Stomach (tissue), 9 donors: ENCODE measurements around the gene DYNC1I1. TPM values are rescaled to one million over a fixed set of nuclear protein-coding genes. Genes with fewer than 3 reads are reported as not detected.

Experiments
- DNase-seq, 2 donors: peaks; one replicate each; pipeline versions ENCODE4 v3.0.0 to v3.0.0-alpha.2; 2013 to 2019
- H3K27ac ChIP-seq, 5 donors: fragments of 200-600 bp in 4 of 5; sonication (generic) in 4 of 5; one replicate each; pipeline ENCODE4 v1.5.1; 2013 to 2019; ENCODE audit warnings: mild to moderate bottlenecking in 1 of 5, moderate library complexity in 1 of 5
- H3K27me3 ChIP-seq, 3 donors: fragments of 200-600 bp; sonication (generic); one replicate each; pipeline ENCODE4 v1.5.1; 2017 to 2019; ENCODE audit warnings: mixed run types in 1 of 3
- H3K36me3 ChIP-seq, 4 donors: fragments of 200-600 bp; sonication (generic); 1 replicate in 3 of 4; 2 replicates in 1 of 4; pipeline ENCODE4 v1.5.1; 2016 to 2019
- H3K4me1 ChIP-seq, 4 donors: fragments of 200-600 bp; sonication (generic); one replicate each; pipeline ENCODE4 v1.5.1; 2016 to 2019
- H3K4me3 ChIP-seq, 4 donors: fragments of 200-600 bp; sonication (generic) in 3 of 4; one replicate each; pipeline ENCODE4 v1.5.1; 2016 to 2019; ENCODE audit warnings: mild to moderate bottlenecking in 1 of 4
- H3K9me3 ChIP-seq, 4 donors: fragments of 200-600 bp; sonication (generic); one replicate each; pipeline ENCODE4 v1.5.1; 2016 to 2019
- EP300 ChIP-seq: sonication (generic); formaldehyde crosslinking; IDR thresholded peaks from one replicate; pipeline ENCODE4 v1.6.1; 2017; ENCODE audit warnings: antibody characterized with exemption
- POLR2A ChIP-seq, 4 donors: fragments of 450-650 bp; IDR thresholded peaks; one replicate each; pipeline ENCODE4 v1.6.1; 2016; ENCODE audit warnings: antibody characterized with exemption in 4 of 4, control low read depth in 2 of 4, mild to moderate bottlenecking in 1 of 4, moderate library complexity in 1 of 4
- POLR2AphosphoS5 ChIP-seq, 3 donors: sonication (generic); formaldehyde crosslinking; IDR thresholded peaks; one replicate each; pipeline ENCODE4 v1.6.1; 2016; ENCODE audit warnings: antibody characterized with exemption in 3 of 3
- WGBS, 5 donors: extraction: QIAGEN DNeasy Blood & Tissue Kit in 3 of 5; methylation state at CpG; one replicate each; pipeline versions ENCODE4 v1.1.5 to v1.1.7; 2013 to 2018; 5-methylcytosine and 5-hydroxymethylcytosine counted together
- intact Hi-C: fragments of 100-400 bp; cut with DNase I; formaldehyde crosslinking; loops from one replicate; pipeline ENCODE4 v1.15.1; 2023; ENCODE audit warnings: low total_unique reads
- polyA plus RNA-seq, 3 donors: library from polyadenylated mRNA; stranded (reverse); fragments of 200-250 nt; gene quantifications; one replicate each; pipeline ENCODE4 v1.2.3, GENCODE V29; 2013
- total RNA-seq, 5 donors: library from RNA; depleted of rRNA; stranded (reverse); fragments of >200 nt; gene quantifications; one replicate each; pipeline versions ENCODE4 v1.1.0 to v1.2.3, GENCODE V29; 2014 to 2016
- TF ChIP-seq, protein P1 (sequence below), 7 experiments: fragments of 450-650 bp in 4 of 7; fragments of 200-600 bp in 3 of 7; sonication (generic) in 3 of 7; IDR thresholded peaks; one replicate each; pipeline ENCODE4 v1.5.1; 2016 to 2019; ENCODE audit warnings: antibody characterized with exemption in 7 of 7, control low read depth in 2 of 7, mild to moderate bottlenecking in 1 of 7
- donor health status: healthy with polysubstance abuse.
- donor health status: Bipolar disorder and iron deficiency.
- donor health status: healthy.

The DYNC1I1 gene
- total and polyA plus RNA-seq, 8 donors: 0.93 to 69.4 (median 5.3) TPM

GRCh38 chr7:96045181-96045580 is 272.8 kb downstream of the DYNC1I1 start:
- no peak overlapping the region for H3K27ac ChIP-seq
- H3K4me1 ChIP-seq: no peaks in the 10 kb centered on the region
- no peaks in the 10 kb centered on the region for H3K27me3 ChIP-seq
- intact Hi-C loops: no loop called here
- H3K36me3 ChIP-seq: no peaks in the 10 kb centered on the region
- TF ChIP-seq POLR2AphosphoS5 (IDR thresholded peaks at IDR 0.05) (no peak), POLR2A (IDR thresholded peaks at IDR 0.05) (no peak), EP300 (no peak)
- TF ChIP-seq, protein P1, sequence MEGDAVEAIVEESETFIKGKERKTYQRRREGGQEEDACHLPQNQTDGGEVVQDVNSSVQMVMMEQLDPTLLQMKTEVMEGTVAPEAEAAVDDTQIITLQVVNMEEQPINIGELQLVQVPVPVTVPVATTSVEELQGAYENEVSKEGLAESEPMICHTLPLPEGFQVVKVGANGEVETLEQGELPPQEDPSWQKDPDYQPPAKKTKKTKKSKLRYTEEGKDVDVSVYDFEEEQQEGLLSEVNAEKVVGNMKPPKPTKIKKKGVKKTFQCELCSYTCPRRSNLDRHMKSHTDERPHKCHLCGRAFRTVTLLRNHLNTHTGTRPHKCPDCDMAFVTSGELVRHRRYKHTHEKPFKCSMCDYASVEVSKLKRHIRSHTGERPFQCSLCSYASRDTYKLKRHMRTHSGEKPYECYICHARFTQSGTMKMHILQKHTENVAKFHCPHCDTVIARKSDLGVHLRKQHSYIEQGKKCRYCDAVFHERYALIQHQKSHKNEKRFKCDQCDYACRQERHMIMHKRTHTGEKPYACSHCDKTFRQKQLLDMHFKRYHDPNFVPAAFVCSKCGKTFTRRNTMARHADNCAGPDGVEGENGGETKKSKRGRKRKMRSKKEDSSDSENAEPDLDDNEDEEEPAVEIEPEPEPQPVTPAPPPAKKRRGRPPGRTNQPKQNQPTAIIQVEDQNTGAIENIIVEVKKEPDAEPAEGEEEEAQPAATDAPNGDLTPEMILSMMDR (IDR thresholded peaks at IDR 0.05): no peak
- no peaks in the 10 kb centered on the region for H3K9me3 ChIP-seq
- no peak overlapping the region for H3K4me3 ChIP-seq
- no peak for DNase-seq
- 81 to 93% (median 91%) methylated on average over 3 of the region's 3 CpGs for WGBS, 5 donors

GRCh38 chr7:96045919-96046318 is 273.6 kb downstream of the DYNC1I1 start:
- 46 to 59% (median 56%) methylated on average over 4 of the region's 4 CpGs for WGBS, 5 donors
- DNase-seq: peak in 1 of 2 donors; percentile 52
- no peak overlapping the region for H3K4me3 ChIP-seq
- H3K4me1 ChIP-seq: no peaks in the 10 kb centered on the region
- H3K9me3 ChIP-seq: no peaks in the 10 kb centered on the region
- intact Hi-C loops: no loop called here
- no peaks in the 10 kb centered on the region for H3K27me3 ChIP-seq
- no peak overlapping the region for H3K27ac ChIP-seq
- no peaks in the 10 kb centered on the region for H3K36me3 ChIP-seq
- no peak for TF ChIP-seq POLR2A (IDR thresholded peaks at IDR 0.05)
- TF ChIP-seq POLR2AphosphoS5 (IDR thresholded peaks at IDR 0.05): no peak
- TF ChIP-seq EP300: no peak
- TF ChIP-seq, protein P1 (IDR thresholded peaks at IDR 0.05): no peak

- Histone ChIP-seq H3K36me3 (no peaks in the 10 kb centered on the region), H3K4me1 (no peaks in the 10 kb centered on the region), H3K27ac (no peak overlapping the region), H3K9me3 (no peaks in the 10 kb centered on the region), H3K4me3 (no peak overlapping the region), H3K27me3 (no peaks in the 10 kb centered on the region)
- DNase-seq: no peak
- intact Hi-C loops: no loop called here
- TF ChIP-seq EP300 (no peak), POLR2AphosphoS5 (IDR thresholded peaks at IDR 0.05) (no peak), POLR2A (IDR thresholded peaks at IDR 0.05) (no peak)
- TF ChIP-seq, protein P1 (IDR thresholded peaks at IDR 0.05): no peak
Measured at GRCh38 chr7:96052289-96052688, 279.9 kb downstream of the DYNC1I1 start.

- DNase-seq: no peak
- TF ChIP-seq POLR2AphosphoS5 (IDR thresholded peaks at IDR 0.05) (no peak), EP300 (no peak), POLR2A (IDR thresholded peaks at IDR 0.05) (no peak)
- TF ChIP-seq, protein P1 (IDR thresholded peaks at IDR 0.05): no peak
- 34 to 54% (median 43%) methylated on average over 4 of the region's 4 CpGs for WGBS, 5 donors
- intact Hi-C loops: no loop called here
- Histone ChIP-seq H3K27ac (no peak overlapping the region), H3K27me3 (no peaks in the 10 kb centered on the region), H3K4me3 (no peak overlapping the region), H3K36me3 (no peaks in the 10 kb centered on the region), H3K4me1 (no peaks in the 10 kb centered on the region), H3K9me3 (no peaks in the 10 kb centered on the region)
Measured at GRCh38 chr7:96052860-96053470, 280.6 kb downstream of the DYNC1I1 start.
